GM12875 (cell line): ENCODE results near the gene DUSP10.

Source experiments
- H3K4me3 ChIP-seq: one replicate; pipeline ENCODE4 v1.5.1; 2011; ENCODE audit warnings: low read depth, low read length, control low read depth
- TF ChIP-seq, protein P1 (sequence below): IDR thresholded peaks from 2 replicates; pipeline ENCODE4 v1.5.1; 2011; ENCODE audit warnings: low read depth, mild to moderate bottlenecking, control low read depth, inconsistent platforms, low read length, moderate library complexity, borderline replicate concordance; ENCODE audit not compliant: insufficient read depth

Gene DUSP10

DNA sequence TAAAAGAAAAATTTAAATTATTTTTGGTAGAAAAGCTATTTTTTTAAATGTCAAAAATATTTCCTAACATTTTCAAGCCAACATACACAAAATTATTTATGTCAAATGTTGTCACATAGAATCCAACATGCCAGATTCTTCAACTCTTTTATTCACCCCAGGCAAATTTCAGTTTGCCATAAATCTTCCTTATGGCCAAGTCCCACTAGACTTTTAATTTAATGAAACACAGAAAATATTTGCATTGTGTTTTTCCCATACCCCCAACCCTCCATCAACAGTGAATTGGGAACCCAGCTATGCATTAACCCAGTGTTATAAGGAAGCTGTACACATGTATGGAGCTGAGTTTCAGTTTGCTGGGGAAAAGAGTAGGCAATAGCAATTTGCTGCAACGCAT, 41.4 kb downstream of the DUSP10 start:
- TF ChIP-seq, protein P1, sequence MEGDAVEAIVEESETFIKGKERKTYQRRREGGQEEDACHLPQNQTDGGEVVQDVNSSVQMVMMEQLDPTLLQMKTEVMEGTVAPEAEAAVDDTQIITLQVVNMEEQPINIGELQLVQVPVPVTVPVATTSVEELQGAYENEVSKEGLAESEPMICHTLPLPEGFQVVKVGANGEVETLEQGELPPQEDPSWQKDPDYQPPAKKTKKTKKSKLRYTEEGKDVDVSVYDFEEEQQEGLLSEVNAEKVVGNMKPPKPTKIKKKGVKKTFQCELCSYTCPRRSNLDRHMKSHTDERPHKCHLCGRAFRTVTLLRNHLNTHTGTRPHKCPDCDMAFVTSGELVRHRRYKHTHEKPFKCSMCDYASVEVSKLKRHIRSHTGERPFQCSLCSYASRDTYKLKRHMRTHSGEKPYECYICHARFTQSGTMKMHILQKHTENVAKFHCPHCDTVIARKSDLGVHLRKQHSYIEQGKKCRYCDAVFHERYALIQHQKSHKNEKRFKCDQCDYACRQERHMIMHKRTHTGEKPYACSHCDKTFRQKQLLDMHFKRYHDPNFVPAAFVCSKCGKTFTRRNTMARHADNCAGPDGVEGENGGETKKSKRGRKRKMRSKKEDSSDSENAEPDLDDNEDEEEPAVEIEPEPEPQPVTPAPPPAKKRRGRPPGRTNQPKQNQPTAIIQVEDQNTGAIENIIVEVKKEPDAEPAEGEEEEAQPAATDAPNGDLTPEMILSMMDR = no peak
- H3K4me3 ChIP-seq = no peak overlapping the region

DNA sequence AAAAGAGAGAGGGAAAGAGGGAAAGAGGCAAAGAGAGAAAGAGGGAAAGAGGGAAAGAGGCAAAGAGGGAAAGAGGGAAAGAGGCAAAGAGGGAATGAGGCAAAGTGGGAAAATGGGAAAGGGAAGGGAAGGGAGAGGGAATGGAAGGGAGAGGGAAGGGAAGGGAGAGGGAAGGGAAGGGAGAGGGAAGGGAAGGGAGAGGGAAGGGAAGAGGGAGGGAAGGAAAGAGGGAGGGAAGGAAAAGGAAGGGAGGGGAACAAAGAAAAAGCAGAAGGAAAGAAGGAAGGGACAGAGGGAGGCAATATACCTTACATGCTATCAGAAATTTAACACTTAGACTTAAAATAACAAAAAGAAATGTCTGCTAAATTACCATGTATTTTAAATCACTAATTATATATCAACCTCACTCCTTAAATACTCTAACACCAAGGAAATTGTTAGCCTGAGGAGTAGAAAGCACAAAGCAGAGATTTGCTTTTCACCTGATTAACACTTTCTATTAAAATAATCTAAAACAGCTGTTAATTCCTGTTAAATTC, 41.8 kb downstream of the DUSP10 start:
- H3K4me3 ChIP-seq = no peak overlapping the region
- TF ChIP-seq, protein P1 = no peak

DNA sequence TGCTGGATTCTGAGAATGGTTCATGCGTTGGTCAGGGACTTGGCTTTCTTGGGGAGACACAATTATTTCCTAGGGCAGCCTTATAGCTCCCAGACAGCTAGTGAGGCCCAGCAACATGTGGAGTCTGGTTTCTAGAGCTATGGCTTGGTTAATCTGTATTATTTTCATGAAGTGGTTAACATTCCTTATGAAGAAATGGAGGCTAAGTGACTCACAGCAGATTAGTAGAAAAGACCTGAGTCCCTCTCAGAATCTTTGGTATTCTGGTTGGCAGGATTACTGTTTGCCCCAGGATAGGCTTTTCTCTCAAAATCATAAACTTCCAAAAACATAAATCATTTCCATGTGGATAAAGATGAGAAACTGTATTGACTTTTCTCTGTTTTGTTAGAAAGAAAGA, 42.3 kb downstream of the DUSP10 start:
- H3K4me3 ChIP-seq = no peak overlapping the region
- TF ChIP-seq, protein P1 = no peak

DNA sequence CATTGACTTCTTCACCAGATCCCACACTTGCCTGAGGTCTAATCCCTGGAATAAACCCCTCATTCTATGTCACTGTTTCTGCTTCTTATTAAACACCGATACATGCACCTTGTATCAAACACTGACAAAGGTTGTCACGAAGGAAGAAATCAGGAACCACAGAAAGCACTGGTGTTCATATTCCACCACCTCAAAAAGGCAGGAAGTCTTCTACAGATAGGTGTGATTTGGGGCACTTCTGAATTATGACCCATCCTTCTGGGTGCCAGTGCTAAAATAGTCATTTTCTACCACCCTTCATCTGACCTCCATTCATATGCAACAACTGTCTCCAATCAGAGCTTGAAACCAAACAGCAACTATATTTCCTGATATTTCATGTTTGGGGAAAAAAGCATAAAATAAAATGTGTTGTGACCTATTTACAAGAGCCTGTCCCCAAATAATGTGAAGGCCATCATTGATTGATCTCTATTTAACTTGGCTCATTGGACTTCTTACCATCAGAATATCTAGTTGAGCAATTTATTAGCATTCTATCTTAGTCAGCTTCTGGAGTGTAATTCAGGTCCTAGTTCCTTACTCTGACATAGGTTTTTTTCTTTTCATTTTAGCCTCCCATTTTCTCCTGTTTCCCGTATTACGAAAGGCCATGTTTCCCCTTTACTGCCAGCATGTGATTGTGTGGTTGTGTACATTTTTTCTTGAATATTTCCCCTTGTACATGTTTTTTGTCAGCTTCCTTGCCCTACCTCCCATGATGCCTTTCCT, 43.1 kb downstream of the DUSP10 start:
- no peak overlapping the region for H3K4me3 ChIP-seq
- TF ChIP-seq, protein P1 = no peak

DNA sequence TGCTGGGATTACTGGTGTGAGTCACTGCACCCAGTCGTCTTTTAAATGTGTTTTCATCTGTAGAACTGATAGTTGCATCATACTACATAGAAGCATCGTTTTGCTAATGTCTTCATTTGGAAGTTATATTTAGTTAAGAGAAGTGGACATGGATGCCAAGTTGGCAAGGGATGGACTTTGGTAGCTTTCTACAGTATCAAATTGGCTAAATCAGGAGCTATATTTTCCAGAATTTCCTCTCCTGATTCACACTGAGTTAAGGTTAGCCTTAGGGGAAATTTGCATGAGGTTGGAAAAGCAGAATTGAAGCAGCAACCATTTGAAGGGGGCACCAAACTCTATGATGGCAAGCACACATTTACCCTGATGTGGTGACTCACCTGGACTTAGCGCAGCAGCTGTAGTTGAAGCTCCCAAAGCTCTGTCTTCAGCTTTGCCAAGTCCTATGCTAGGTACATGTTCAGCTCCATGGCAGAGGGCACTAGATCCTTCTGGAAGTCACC, 43.9 kb downstream of the DUSP10 start:
- TF ChIP-seq, protein P1 = no peak
- no peak overlapping the region for H3K4me3 ChIP-seq

DNA sequence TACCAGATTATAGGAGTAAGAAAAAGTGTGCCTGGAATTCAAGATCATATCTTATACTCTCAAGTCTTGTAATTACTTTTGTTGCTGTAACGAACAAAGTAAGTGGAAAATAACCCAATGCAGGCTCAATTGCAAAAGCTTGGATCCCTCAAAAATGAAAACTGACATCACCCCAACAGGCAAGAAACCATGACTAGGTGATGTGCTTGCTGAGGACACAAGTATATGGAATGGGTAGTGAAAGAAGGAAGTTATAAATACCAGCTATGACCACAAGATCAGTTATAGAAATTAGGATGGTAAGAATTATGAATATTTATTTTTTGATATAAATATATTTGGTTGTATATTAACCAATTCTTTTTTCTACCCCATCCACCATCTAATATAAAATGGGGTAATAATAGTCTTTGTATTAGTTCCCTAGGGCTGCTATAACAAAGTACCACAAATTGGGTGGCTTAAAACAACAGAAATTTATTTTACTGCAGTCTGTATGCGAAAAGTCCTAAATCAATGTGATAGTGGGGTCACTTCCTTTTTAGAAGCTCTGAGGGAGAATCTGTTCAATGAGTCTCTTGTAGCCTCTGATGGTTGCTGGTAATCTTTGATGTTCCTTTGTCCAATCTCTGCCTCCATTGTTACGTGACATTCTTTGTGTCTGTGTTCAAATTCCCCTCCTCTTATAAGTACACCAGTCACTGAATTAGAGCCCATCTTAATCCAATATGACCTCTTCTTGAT, 45.0 kb downstream of the DUSP10 start:
- H3K4me3 ChIP-seq = no peak overlapping the region
- TF ChIP-seq, protein P1 = no peak
